B cell (primary cell): Measurements from ENCODE around the gene VCL. TPM values are rescaled to one million over a fixed set of nuclear protein-coding genes. Genes with fewer than 3 reads are reported as not detected.

Experiments used
- ATAC-seq: fragments of 200-7000 bp; cut with Tn5 transposase; one replicate; pipeline ENCODE4 v1.10.0; 2021; ENCODE audit warnings: low read depth, mild to moderate bottlenecking, moderate number of reproducible peaks, moderate library complexity
- CTCF ChIA-PET: fragments of 350-600 bp; sonication (Branson Sonifier 250); formaldehyde crosslinking; loops from one replicate; lab custom pipeline; 2021; ENCODE audit warnings: antibody characterized with exemption, inconsistent platforms; lab: Charles Lee
- POLR2A ChIA-PET: fragments of 350-600 bp; sonication (Branson Sonifier 250); formaldehyde crosslinking; loops from one replicate; lab custom pipeline; 2021; ENCODE audit warnings: antibody characterized with exemption; lab: Charles Lee
- DNase-seq: peaks from one replicate; pipeline ENCODE4 v3.0.0; 2013
- H2AFZ ChIP-seq: 2 replicates; pipeline ENCODE4 v1.6.1; 2012; ENCODE audit warnings: mild to moderate bottlenecking, low read depth, low read length; ENCODE audit not compliant: insufficient read depth, poor library complexity, severe bottlenecking
- H3K27ac ChIP-seq, 2 donors: 1 replicate in 1 of 2; 2 replicates in 1 of 2; pipeline ENCODE4 v1.5.1; 2012 to 2013; ENCODE audit warnings: low read length in 2 of 2, mild to moderate bottlenecking in 2 of 2, moderate library complexity in 1 of 2
- H3K27me3 ChIP-seq, 4 experiments: fragments of 200-600 bp in 1 of 4; sonication (generic) in 1 of 4; replicated peaks in 1 of 4; 1 replicate in 2 of 4; 2 replicates in 2 of 4; pipeline versions ENCODE4 v1.6.1 to v1.7.0; 2013 to 2016; ENCODE audit warnings: low read length in 3 of 4, mild to moderate bottlenecking in 2 of 4, mixed read lengths in 1 of 4, moderate library complexity in 1 of 4; ENCODE audit not compliant: insufficient read depth in 4 of 4, control insufficient read depth in 3 of 4; ENCODE audit errors: control extremely low read depth in 1 of 4
- H3K36me3 ChIP-seq, 2 experiments: replicated peaks in 1 of 2; 1 replicate in 1 of 2; 2 replicates in 1 of 2; pipeline versions ENCODE4 v1.6.1 to v1.7.1; 2013; ENCODE audit warnings: low read length in 1 of 2; ENCODE audit not compliant: insufficient read depth in 2 of 2, control insufficient read depth in 1 of 2; ENCODE audit errors: control extremely low read depth in 1 of 2, extremely low read depth in 1 of 2
- H3K4me1 ChIP-seq, 2 donors: fragments of 200-600 bp in 1 of 2; sonication (generic) in 1 of 2; 1 replicate in 1 of 2; 2 replicates in 1 of 2; pipeline versions ENCODE4 v1.5.1 to v1.6.1; 2013 to 2017; ENCODE audit warnings: low read length in 2 of 2; ENCODE audit not compliant: control insufficient read depth in 2 of 2, insufficient read depth in 2 of 2
- H3K4me2 ChIP-seq: replicated peaks from 2 replicates; pipeline ENCODE3; 2012; ENCODE audit warnings: mild to moderate bottlenecking, low read depth, low read length; ENCODE audit not compliant: poor library complexity, severe bottlenecking
- H3K4me3 ChIP-seq, 5 experiments: fragments of 200-600 bp in 1 of 5; sonication (generic) in 1 of 5; 1 replicate in 3 of 5; 2 replicates in 2 of 5; pipeline versions ENCODE4 v1.5.1 to v1.7.0; 2011 to 2016; ENCODE audit warnings: low read length in 4 of 5, mild to moderate bottlenecking in 4 of 5, low read depth in 2 of 5, control low read depth in 1 of 5, moderate library complexity in 1 of 5; ENCODE audit not compliant: insufficient read depth in 1 of 5; ENCODE audit errors: control extremely low read depth in 1 of 5, extremely low read depth in 1 of 5
- H3K79me2 ChIP-seq: fragments of 200-600 bp; sonication (generic); one replicate; pipeline ENCODE4 v1.6.0; 2016; ENCODE audit warnings: low read length; ENCODE audit not compliant: control insufficient read depth, insufficient read depth
- H3K9ac ChIP-seq: fragments of 200-600 bp; sonication (generic); 2 replicates; pipeline ENCODE4 v1.6.1; 2017; ENCODE audit warnings: mild to moderate bottlenecking, low read length, moderate library complexity
- H3K9me3 ChIP-seq, 3 donors: one replicate each; pipeline versions ENCODE4 v1.6.1 to v1.7.1; 2013; ENCODE audit warnings: low read length in 2 of 3; ENCODE audit not compliant: control insufficient read depth in 2 of 3, insufficient read depth in 1 of 3; ENCODE audit errors: control extremely low read depth in 1 of 3
- H4K20me1 ChIP-seq: 2 replicates; pipeline ENCODE4 v1.6.0; 2012; ENCODE audit warnings: mild to moderate bottlenecking, low read length; ENCODE audit not compliant: insufficient read depth, control insufficient read depth, poor library complexity, severe bottlenecking
- H3K27ac Mint-ChIP-seq: one replicate; pipeline ENCODE4 v1.8.0; 2021; ENCODE audit warnings: mixed read lengths
- H3K27me3 Mint-ChIP-seq: one replicate; pipeline ENCODE4 v1.8.0; 2021; ENCODE audit warnings: mixed read lengths
- H3K4me1 Mint-ChIP-seq: one replicate; pipeline ENCODE4 v1.8.0; 2021; ENCODE audit warnings: mixed read lengths
- H3K4me3 Mint-ChIP-seq: one replicate; pipeline ENCODE4 v1.8.0; 2021; ENCODE audit warnings: mixed read lengths
- H3K9me3 Mint-ChIP-seq: one replicate; pipeline ENCODE4 v1.8.0; 2022; ENCODE audit warnings: mixed read lengths; ENCODE audit not compliant: insufficient read depth
- CTCF ChIP-seq: fragments of 200-600 bp; IDR thresholded peaks from one replicate; pipeline ENCODE4 v1.8.0; 2022; ENCODE audit warnings: antibody characterized with exemption, mild to moderate bottlenecking
- EZH2 ChIP-seq: IDR thresholded peaks from 2 replicates; pipeline ENCODE4 v1.6.1; 2012; ENCODE audit warnings: borderline replicate concordance, low read depth, mild to moderate bottlenecking, moderate library complexity, low read length; ENCODE audit not compliant: insufficient read depth, poor library complexity, severe bottlenecking
- WGBS: methylation state at CpG from one replicate; pipeline ENCODE4 v1.1.5; 2013; ENCODE audit warnings: missing lambda C conversion rate; ENCODE audit not compliant: insufficient coverage; 5-methylcytosine and 5-hydroxymethylcytosine counted together
- intact Hi-C: fragments of 100-400 bp; cut with micrococcal nuclease; formaldehyde crosslinking; loops from one replicate; pipeline ENCODE4 v1.10.0; 2022
- polyA plus RNA-seq: library from polyadenylated mRNA; depleted of rRNA; stranded (reverse); fragments of >200 nt; gene quantifications from 2 replicates; pipeline ENCODE4 v1.2.3, GENCODE V29; 2012
- total RNA-seq, 2 donors: library from RNA; stranded (reverse); fragments of 120-200 nt in 1 of 2; gene quantifications; 1 replicate in 1 of 2; 2 replicates in 1 of 2; pipeline versions ENCODE4 v1.2.3 to v1.2.4, GENCODE V29; 2013 to 2022

VCL gene
- total and polyA plus RNA-seq, 2 donors (not counting 1 experiment from before 2014, with no cell fraction given): 13.1 to 29.8 TPM

GRCh38 chr10:73969224-73969841 lies 28.6 kb upstream of the VCL start:
- H3K9ac ChIP-seq: no peak overlapping the region
- WGBS: no CpG with 5 or more reads among the region's 5 CpGs
- intact Hi-C loops: no loop called here

More at GRCh38 chr10:73969224-73969841, 28.6 kb upstream of the VCL start:
- H3K36me3 ChIP-seq: no peaks in the 10 kb centered on the region
- DNase-seq (no peak), ATAC-seq (no peak)
- no peaks in the 10 kb centered on the region for H3K79me2 ChIP-seq
- no peak overlapping the region for H2AFZ ChIP-seq
- Mint-ChIP-seq H3K27ac (no peak overlapping the region), H3K9me3 (no peaks in the 10 kb centered on the region), H3K4me3 (no peak overlapping the region), H3K4me1 (peaks cover 5% of the 10 kb centered on the region), H3K27me3 (no peaks in the 10 kb centered on the region)
- H3K4me3 ChIP-seq: no peak overlapping the region
- no peaks in the 10 kb centered on the region for H3K9me3 ChIP-seq
- H3K4me2 ChIP-seq: no peak overlapping the region
- peaks cover under 1 to 4% of the 10 kb centered on the region in 2 donors for H3K4me1 ChIP-seq
- CTCF ChIA-PET: interaction anchor here (1.1 to 1.3 kb wide), 2 partner anchors 23 to 83 kb away, joined by 3 to 4 read pairs; no protein-coding TSS in a partner anchor
- H3K27me3 ChIP-seq: no peaks in the 10 kb centered on the region
- no peak overlapping the region for H3K27ac ChIP-seq
- no peaks in the 10 kb centered on the region for H4K20me1 ChIP-seq
- POLR2A ChIA-PET: interaction anchor here (0.7 kb wide), 1 partner anchor 58 kb away, joined by 3 read pairs; the partner anchor contains the start of gene PLAU
- TF ChIP-seq CTCF: no peak
- TF ChIP-seq EZH2: no peak
